Subcutaneous preadipocyte (primary cell): ENCODE measurements around the gene KRTAP1-4. TPM values are rescaled to one million over a fixed set of nuclear protein-coding genes. Genes with fewer than 3 reads are reported as not detected.

Source experiments
- small RNA-seq: library from RNA; depleted of rRNA; stranded (forward); fragments of <200 nt; gene quantifications from one replicate; pipeline ENCODE3, GENCODE V24; 2012
- total RNA-seq: library from RNA; depleted of rRNA; stranded (reverse); fragments of >200 nt; gene quantifications from 2 replicates; pipeline ENCODE4 v1.2.3, GENCODE V29; 2012

The KRTAP1-4 gene, protein sequence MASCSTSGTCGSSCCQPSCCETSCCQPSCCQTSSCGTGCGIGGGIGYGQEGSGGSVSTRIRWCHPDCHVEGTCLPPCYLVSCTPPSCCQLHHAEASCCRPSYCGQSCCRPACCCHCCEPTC
- total RNA-seq, result not detected in 2 replicates

DNA sequence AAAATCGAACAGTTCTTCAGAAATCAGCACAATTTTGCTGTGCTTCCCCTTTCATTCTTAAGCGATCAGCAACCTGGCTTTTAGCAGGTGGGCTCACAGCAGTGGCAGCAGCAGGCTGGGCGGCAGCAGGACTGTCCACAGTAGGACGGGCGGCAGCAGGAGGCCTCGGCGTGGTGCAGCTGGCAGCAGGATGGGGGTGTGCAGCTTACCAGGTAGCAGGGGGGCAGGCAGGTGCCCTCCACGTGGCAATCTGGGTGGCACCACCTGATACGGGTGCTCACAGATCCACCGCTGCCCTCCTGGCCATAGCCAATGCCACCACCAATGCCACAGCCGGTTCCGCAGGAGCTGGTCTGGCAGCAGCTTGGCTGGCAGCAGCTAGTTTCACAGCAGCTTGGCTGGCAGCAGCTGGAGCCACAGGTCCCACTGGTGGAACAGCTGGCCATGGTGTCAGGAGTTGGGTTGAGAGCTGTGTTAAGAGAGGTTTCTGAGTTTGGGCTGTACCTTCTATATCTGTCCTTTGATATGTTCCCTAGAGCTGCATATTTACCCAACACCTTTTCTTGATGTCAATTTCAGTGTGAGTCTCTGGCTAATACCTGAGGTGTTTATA lies at the start of gene KRTAP1-4:
TSS of gene KRTAP1-4 (minus strand) at position 563 of the 613 bp plus-strand sequence. CDS start at position 446, 117 bp downstream.

DNA sequence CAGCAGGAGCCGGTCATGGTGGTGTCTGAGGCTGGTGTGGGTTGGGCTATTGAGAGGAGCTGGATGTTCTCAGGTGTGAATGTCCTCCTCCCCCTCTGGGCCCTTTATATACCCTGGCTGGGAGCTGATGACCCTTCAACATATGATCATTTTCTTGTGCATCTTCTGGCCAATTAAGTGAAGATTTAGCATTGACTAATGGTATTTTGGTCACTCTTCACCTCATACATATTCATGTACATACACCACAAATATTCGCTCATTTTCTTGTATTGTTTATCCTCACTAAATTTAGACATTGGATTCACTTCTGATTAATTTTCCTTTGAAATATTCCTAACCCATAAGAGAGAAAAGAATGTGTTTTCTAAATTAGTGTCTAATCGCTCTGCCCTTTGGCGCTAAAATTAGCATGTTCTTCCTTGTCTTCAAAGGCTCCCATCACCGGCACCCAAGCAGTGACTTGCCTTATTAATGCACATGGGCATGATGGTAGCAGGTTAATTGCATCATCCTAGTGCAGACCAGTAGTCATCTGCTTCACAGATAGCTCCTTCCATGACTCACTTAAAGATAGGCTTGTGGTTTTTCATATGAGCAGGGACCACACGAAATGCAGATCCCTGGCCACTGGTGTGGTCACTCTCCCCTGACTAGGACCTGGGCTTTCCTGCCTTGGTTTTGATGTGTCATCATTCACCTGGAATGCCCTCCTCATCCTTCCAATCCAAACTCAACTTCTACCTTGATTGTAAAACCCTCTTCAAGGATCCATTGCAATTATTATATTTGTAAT lies 36.0 kb upstream of the KRTAP1-4 start, which contains the start of gene KRTAP2-4:
TSS of gene KRTAP2-4 (minus strand) at position 51 of the 796 bp plus-strand sequence. CDS start at position 17, 34 bp downstream.

DNA sequence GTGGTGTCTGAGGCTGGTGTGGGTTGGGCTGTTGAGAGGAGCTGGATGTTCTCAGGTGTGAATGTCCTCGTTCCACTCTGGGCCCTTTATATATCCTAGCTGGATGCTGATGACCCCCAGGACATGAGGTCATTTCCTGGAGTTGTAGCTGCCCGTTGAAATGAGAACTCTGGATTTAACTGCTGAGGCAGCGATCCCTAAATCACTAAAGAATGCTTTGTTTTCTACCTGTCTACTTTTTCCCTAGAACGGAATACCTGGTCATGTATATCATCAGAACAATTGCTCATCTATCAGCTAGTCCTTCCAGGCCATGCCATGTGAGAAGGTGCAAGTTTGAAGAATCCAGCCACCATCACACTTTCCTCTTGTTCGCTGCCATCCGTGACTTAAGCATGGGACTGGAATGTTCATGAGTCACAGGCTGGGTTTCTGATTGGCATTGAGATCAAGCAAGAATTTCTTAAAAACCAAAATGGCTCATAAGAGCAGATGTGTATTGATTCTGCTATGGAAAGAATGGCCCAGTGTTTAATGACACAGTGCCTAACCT lies 30.1 kb upstream of the KRTAP1-4 start, which contains the start of gene KRTAP2-3:
TSS of gene KRTAP2-3 (minus strand) at position 63 of the 553 bp plus-strand sequence. CDS start 64 bp downstream, outside the sequence.

DNA sequence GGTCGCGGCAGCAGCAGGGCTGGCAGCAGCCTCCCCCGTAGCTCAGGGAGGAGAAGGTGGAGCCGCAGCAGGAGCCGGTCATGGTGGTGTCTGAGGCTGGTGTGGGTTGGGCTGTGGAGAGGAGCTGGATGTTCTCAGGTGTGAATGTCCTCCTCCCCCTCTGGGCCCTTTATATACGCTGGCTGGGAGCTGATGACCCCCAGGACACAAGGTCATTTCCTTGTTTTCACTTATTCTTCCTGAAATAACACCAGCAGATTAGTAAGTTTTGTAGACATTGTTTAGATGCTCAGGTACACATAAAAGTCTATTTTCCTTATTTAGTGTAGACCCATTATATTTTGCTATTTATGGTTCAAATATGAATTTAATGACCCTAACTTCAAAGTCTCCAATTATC lies 25.1 kb upstream of the KRTAP1-4 start, which contains the start of gene KRTAP2-2:
TSS of gene KRTAP2-2 (minus strand) at position 101 of the 400 bp plus-strand sequence. CDS start at position 82, 19 bp downstream.

DNA sequence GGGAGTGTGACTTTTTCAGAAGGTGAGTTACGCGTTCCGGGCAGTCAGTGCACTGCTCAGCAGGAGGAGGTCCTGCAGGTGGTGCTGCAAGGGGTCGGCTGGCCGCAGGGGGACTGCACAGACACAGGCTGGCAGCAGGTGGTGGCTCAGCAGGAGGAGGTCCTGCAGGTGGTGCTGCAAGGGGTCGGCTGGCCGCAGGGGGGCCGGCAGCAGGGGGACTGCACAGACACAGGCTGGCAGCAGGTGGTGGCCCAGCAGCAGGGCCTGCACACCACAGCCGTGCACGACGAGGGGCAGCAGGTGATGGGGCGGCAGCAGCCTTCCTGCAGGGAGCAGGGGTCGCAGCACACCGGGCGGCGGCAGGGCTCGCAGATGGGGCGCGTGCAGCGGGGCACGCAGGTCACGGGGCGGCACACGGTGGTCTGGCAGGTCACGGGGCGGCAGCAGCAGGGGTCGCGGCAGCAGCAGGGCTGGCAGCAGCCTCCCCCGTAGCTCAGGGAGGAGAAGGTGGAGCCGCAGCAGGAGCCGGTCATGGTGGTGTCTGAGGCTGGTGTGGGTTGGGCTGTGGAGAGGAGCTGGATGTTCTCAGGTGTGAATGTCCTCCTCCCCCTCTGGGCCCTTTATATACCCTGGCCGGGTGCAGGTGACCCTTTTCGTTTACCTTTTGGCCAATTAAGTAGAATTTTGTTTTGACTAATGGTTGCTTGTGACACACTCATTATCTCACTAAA lies 16.9 kb upstream of the KRTAP1-4 start, which contains the start of gene KRTAP2-1:
TSS of gene KRTAP2-1 (minus strand) at position 582 of the 731 bp plus-strand sequence. CDS start at position 533, 49 bp downstream.

DNA sequence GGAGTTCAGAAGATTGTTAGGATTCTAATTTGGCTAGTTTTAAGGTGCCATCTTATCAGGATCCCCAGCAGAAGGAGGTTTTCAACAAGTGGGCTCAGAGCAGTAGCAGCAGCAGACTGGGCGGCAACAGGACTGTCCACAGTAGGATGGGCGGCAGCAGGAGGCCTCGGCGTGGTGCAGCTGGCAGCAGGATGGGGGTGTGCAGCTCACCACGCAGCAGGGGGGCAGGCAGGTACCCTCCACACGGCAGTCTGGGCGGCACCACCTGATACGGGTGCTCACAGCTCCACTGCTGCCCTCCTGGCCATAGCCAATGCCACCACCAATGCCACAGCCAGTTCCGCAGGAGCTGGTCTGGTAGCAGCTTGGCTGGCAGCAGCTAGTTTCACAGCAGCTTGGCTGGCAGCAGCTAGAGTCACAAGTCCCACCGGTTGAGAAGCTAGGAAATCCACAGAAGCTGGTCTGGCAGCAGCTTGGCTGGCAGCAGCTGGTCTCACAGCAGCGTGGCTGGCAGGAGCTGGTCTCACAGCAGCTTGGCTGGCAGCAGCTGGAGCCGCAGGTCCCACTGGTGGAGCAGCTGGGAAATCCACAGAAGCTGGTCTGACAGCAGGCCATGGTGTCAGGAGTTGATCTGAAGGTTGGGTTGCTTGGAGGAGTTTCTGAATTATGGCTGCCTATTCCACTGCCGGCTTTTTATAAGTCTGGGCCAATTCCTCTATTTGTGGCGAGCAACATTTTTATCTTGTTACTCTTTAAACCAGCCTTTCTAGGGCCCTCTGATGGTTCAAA lies 11.0 kb upstream of the KRTAP1-4 start, which contains the start of gene KRTAP1-1:
TSS of gene KRTAP1-1 (minus strand) at position 668 of the 789 bp plus-strand sequence. CDS start at position 615, 53 bp downstream.

DNA sequence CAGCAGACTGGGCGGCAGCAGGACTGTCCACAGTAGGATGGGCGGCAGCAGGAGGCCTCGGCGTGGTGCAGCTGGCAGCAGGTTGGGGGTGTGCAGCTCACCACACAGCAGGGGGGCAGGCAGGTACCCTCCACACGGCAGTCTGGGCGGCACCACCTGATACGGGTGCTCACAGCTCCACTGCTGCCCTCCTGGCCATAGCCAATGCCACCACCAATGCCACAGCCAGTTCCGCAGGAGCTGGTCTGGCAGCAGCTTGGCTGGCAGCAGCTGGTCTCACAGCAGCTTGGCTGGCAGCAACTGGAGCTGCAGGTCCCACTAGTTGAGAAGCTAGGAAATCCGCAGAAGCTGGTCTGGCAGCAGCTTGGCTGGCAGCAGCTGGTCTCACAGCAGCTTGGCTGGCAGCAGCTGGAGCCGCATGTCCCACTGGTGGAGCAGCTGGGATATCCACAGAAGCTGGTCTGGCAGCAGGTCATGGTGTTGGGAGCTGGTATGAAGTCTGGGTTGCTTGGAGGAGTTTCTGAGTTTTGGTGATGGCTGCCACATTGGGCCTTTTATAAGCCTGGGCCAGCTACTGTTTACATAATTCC lies 4.4 kb upstream of the KRTAP1-4 start, which contains the start of gene KRTAP1-3:
TSS of gene KRTAP1-3 (minus strand) at position 529 of the 590 bp plus-strand sequence. CDS start at position 476, 53 bp downstream.

DNA sequence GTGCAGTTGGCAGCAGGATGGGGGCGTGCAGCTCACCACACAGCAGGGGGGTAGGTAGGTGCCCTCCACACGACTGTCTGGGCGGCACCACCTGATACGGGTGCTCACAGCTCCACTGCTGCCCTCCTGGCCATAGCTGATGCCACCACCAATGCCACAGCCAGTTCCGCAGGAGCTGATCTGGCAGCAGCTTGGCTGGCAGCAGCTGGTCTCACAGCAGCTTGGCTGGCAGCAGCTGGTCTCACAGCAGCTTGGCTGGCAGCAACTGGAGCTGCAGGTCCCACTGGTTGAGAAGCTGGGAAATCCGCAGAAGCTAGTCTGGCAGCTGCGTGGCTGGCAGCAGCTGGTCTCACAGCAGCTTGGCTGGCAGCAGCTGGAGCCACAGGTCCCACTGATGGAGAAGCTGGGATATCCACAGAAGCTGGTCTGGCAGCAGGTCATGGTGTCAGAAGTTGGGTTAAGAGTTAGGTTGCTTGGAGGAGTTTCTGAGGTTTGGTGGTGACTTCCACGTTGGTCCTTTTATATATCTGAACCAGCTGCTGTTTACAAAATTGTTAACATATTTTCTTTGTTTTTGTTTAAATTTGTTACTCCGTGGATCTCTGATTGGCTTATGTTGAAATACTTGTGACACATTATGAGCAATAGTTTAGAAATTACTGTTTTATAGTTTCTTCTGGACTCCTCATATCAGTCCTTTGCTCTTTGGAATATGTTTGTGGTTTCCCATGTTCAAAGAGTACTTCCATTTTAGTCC lies 3.1 kb downstream of the KRTAP1-4 start, which contains the start of gene KRTAP1-5:
TSS of gene KRTAP1-5 (minus strand) at position 494 of the 757 bp plus-strand sequence. CDS start at position 441, 53 bp downstream.

DNA sequence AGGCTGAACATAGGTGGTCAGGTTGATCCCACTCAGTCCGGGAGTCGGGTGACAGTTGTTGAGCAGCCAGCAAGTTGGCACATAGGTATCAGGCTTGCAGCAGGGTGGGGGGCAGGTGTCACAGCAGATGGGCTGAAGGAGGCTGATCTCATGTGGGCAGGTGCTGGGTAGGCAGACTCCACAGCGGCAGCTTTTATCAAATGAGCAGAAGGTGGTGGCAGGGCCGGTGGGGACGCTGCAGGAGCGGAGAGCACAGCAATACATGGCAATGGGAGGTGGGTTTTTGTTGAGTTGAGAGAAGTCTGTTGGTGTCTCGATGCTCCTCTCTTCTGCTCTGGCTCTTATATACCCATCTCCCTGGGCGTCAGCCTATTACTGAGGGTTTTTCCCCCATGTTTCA lies 21.2 kb downstream of the KRTAP1-4 start, which contains the start of gene KRTAP3-1:
TSS of gene KRTAP3-1 (minus strand) at position 318 of the 400 bp plus-strand sequence. CDS start at position 264, 54 bp downstream.

DNA sequence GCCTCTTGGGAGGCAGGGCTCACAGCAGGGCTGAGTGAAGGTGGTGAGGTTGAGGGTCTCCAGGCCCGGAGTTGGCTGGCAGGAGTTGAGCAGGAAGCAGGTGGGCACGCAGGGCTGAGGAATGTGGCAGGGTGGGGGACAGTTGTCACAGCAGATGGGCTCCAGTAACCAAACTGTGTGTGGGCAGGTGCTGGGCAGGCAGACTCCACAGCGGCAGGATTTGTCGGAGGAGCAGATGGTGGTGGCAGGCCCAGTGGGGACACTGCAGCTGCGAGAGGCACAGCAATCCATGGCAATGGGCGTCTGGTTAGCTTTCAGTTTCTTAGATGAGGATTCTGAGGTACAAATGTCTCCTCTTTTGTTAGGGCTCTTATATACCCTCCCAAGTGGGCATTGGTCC lies 30.4 kb downstream of the KRTAP1-4 start, which contains the start of gene KRTAP3-2:
TSS of gene KRTAP3-2 (minus strand) at position 344 of the 400 bp plus-strand sequence. CDS start at position 291, 53 bp downstream.

DNA sequence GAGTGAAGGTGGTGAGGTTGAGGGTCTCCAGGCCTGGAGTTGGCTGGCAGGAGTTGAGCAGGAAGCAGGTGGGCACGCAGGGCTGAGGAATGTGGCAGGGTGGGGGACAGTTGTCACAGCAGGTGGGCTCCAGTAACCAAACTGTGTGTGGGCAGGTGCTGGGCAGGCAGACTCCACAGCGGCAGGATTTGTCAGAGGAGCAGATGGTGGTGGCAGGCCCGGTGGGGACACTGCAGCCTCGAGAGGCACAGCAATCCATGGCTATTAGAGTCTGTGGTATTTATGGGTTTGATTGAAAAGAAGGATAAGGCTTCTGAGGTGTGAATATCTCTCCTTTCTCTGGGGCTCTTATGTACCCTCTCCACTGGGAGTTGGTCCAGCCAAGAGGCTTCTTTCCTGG lies 36.2 kb downstream of the KRTAP1-4 start, which contains the start of gene KRTAP3-3:
TSS of gene KRTAP3-3 (minus strand) at position 326 of the 400 bp plus-strand sequence. CDS start at position 259, 67 bp downstream.

DNA sequence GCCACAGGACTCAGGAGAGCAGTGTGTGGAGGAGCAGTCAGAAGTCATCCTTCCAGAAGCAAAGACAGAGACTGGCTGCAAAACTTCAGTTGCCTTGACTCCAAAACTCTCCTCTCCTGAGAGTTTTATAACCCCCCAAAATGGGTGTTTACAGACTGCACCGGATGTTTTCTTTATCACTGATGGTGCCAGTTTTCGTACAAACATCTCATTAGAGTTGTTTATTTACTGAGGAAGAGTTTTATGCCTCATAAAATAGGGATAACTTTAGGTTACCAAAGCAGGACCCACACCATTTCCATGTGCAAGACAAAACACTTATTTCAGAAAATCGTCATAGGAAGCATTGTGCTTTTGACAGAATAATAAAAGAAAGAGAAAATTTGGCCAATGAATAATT lies 45.8 kb downstream of the KRTAP1-4 start, which contains the start of gene KRT40:
TSS of gene KRT40 (minus strand) at position 101 of the 400 bp plus-strand sequence. CDS start at position 48, 53 bp downstream.

Small RNA genes within 50 kb of the gene (small RNA-seq; reads per million reads assigned to genes)
- gene KRTAP3-4P, result not detected

Other genes starting within 250 kb of the KRTAP1-4 start
- not detected in 2 replicates for gene KRT27, start 247.6 kb downstream of the KRTAP1-4 start, total RNA-seq
- gene KRT28, start 230.2 kb downstream of the KRTAP1-4 start, total RNA-seq, result not detected in 2 replicates
- 0.37 and 2.2 TPM in 2 replicates for gene KRT10, start 207.6 kb downstream of the KRTAP1-4 start, total RNA-seq
- not detected in 2 replicates for gene KRT12, start 163.0 kb downstream of the KRTAP1-4 start, total RNA-seq
- not detected in 2 replicates for gene KRT20, start 145.0 kb downstream of the KRTAP1-4 start, total RNA-seq
- gene KRT23, start 92.5 kb downstream of the KRTAP1-4 start, total RNA-seq, result not detected in 2 replicates
- gene KRT39, start 63.2 kb downstream of the KRTAP1-4 start, total RNA-seq, result not detected in 2 replicates
- not detected in 2 replicates for gene KRT40, start 45.9 kb downstream of the KRTAP1-4 start, total RNA-seq
- not detected in 2 replicates for gene KRTAP3-3, start 36.0 kb downstream of the KRTAP1-4 start, total RNA-seq
- not detected in 2 replicates for gene KRTAP3-2, start 30.3 kb downstream of the KRTAP1-4 start, total RNA-seq
- gene KRTAP3-1, start 21.1 kb downstream of the KRTAP1-4 start, total RNA-seq, result not detected in 2 replicates
- 1.1 and 1.6 TPM in 2 replicates for gene KRTAP1-5, start 3.0 kb downstream of the KRTAP1-4 start, total RNA-seq
- gene KRTAP1-3, start 4.7 kb upstream of the KRTAP1-4 start, total RNA-seq, result not detected in 2 replicates
- not detected in 2 replicates for gene KRTAP1-1, start 11.3 kb upstream of the KRTAP1-4 start, total RNA-seq
- gene KRTAP2-1, start 17.1 kb upstream of the KRTAP1-4 start, total RNA-seq, result not detected in 2 replicates
- gene KRTAP2-2, start 25.0 kb upstream of the KRTAP1-4 start, total RNA-seq, result not detected in 2 replicates
- gene KRTAP2-3, start 29.9 kb upstream of the KRTAP1-4 start, total RNA-seq, result not detected in 2 replicates
- not detected in 2 replicates for gene KRTAP2-4, start 35.7 kb upstream of the KRTAP1-4 start, total RNA-seq
- not detected in 2 replicates for gene KRTAP4-7, start 54.0 kb upstream of the KRTAP1-4 start, total RNA-seq
- not detected in 2 replicates for gene KRTAP4-8, start 67.9 kb upstream of the KRTAP1-4 start, total RNA-seq
- not detected in 2 replicates for gene KRTAP4-16, start 72.0 kb upstream of the KRTAP1-4 start, total RNA-seq
- gene KRTAP4-9, start 75.2 kb upstream of the KRTAP1-4 start, total RNA-seq, result not detected in 2 replicates
- not detected in 2 replicates for gene KRTAP4-11, start 88.2 kb upstream of the KRTAP1-4 start, total RNA-seq
- gene KRTAP4-12, start 94.0 kb upstream of the KRTAP1-4 start, total RNA-seq, result not detected in 2 replicates
- gene KRTAP4-6, start 110.3 kb upstream of the KRTAP1-4 start, total RNA-seq, result not detected in 2 replicates
- not detected in 2 replicates for gene KRTAP4-5, start 119.6 kb upstream of the KRTAP1-4 start, total RNA-seq
- not detected in 2 replicates for gene KRTAP4-4, start 130.6 kb upstream of the KRTAP1-4 start, total RNA-seq
- gene KRTAP4-3, start 138.0 kb upstream of the KRTAP1-4 start, total RNA-seq, result not detected in 2 replicates
- gene KRTAP4-2, start 148.0 kb upstream of the KRTAP1-4 start, total RNA-seq, result not detected in 2 replicates
- not detected in 2 replicates for gene KRTAP4-1, start 154.7 kb upstream of the KRTAP1-4 start, total RNA-seq
- not detected in 2 replicates for gene KRTAP9-1, start 159.7 kb upstream of the KRTAP1-4 start, total RNA-seq
- not detected in 2 replicates for gene KRTAP9-2, start 196.5 kb upstream of the KRTAP1-4 start, total RNA-seq
- gene KRTAP9-3, start 202.3 kb upstream of the KRTAP1-4 start, total RNA-seq, result not detected in 2 replicates
- not detected in 2 replicates for gene KRTAP9-8, start 207.8 kb upstream of the KRTAP1-4 start, total RNA-seq
- gene KRTAP9-4, start 219.5 kb upstream of the KRTAP1-4 start, total RNA-seq, result not detected in 2 replicates
- not detected in 2 replicates for gene KRTAP9-9, start 225.2 kb upstream of the KRTAP1-4 start, total RNA-seq
- not detected in 2 replicates for gene KRTAP9-6, start 235.2 kb upstream of the KRTAP1-4 start, total RNA-seq
- not detected in 2 replicates for gene KRTAP9-7, start 245.5 kb upstream of the KRTAP1-4 start, total RNA-seq